Thyroid gland (tissue), 4 donors: Measurements from ENCODE around the gene EPB41.

Source experiments
- POLR2A ChIP-seq, 2 donors: fragments of 450-650 bp; IDR thresholded peaks; one replicate each; pipeline ENCODE4 v1.6.1; 2017; ENCODE audit warnings: antibody characterized with exemption in 2 of 2, mild to moderate bottlenecking in 2 of 2, moderate library complexity in 1 of 2
- TF ChIP-seq, protein P1 (sequence below), 6 experiments: fragments of 200-600 bp in 3 of 6; fragments of 450-650 bp in 3 of 6; sonication (generic) in 3 of 6; IDR thresholded peaks; one replicate each; pipeline ENCODE4 v1.5.1; 2016 to 2019; ENCODE audit warnings: antibody characterized with exemption in 6 of 6, mild to moderate bottlenecking in 2 of 6, inconsistent platforms in 1 of 6, moderate library complexity in 1 of 6

DNA sequence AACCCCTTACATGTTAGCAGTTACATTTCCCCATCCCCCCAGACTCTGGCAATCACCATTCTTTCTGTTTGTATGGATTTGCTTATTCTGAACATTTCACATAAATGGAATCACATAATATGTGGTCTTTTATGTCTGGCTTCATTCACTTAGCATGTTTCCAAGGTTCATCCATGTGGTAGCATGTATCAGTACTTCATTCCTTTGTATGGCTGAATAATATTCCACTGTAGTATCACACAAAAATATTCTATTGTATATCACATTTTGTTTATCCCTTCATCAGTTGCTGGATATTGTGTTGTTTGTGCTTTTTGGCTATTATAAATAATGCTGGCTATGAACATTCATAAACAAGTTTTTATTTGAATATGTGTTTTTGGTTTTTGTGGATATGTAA lies 22.2 kb downstream of the EPB41 start:
- no peak for TF ChIP-seq POLR2A (IDR thresholded peaks at IDR 0.05)
- TF ChIP-seq, protein P1, sequence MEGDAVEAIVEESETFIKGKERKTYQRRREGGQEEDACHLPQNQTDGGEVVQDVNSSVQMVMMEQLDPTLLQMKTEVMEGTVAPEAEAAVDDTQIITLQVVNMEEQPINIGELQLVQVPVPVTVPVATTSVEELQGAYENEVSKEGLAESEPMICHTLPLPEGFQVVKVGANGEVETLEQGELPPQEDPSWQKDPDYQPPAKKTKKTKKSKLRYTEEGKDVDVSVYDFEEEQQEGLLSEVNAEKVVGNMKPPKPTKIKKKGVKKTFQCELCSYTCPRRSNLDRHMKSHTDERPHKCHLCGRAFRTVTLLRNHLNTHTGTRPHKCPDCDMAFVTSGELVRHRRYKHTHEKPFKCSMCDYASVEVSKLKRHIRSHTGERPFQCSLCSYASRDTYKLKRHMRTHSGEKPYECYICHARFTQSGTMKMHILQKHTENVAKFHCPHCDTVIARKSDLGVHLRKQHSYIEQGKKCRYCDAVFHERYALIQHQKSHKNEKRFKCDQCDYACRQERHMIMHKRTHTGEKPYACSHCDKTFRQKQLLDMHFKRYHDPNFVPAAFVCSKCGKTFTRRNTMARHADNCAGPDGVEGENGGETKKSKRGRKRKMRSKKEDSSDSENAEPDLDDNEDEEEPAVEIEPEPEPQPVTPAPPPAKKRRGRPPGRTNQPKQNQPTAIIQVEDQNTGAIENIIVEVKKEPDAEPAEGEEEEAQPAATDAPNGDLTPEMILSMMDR (IDR thresholded peaks at IDR 0.05), result no peak
